HepG2 (cell line): ENCODE measurements around the gene SOX8. TPM values are rescaled to one million over a fixed set of nuclear protein-coding genes. Genes with fewer than 3 reads are reported as not detected.

Experiments used
- CBFB ChIP-seq: sonication (generic); formaldehyde crosslinking; IDR thresholded peaks from 2 replicates; pipeline ENCODE4 v1.4.0; 2020; ENCODE audit warnings: missing genetic modification reagents
- DNMT3B ChIP-seq: conservative IDR thresholded peaks from 2 replicates; pipeline ENCODE4 v1.6.1; 2016; ENCODE audit warnings: missing biosample characterization, control low read depth
- ELF4 ChIP-seq: sonication (generic); formaldehyde crosslinking; IDR thresholded peaks from 2 replicates; pipeline ENCODE4 v1.5.0; 2020; ENCODE audit warnings: missing genetic modification reagents, mild to moderate bottlenecking, moderate library complexity, borderline replicate concordance
- GABPA ChIP-seq, 2 experiments: IDR thresholded peaks; 2 replicates each; pipeline ENCODE4 v1.6.1; 2011 to 2016; ENCODE audit warnings: low read depth in 2 of 2, low read length in 1 of 2, missing biosample characterization in 1 of 2, missing genetic modification characterization in 1 of 2
- HNRNPUL1 ChIP-seq: fragments of 200-400 bp; formaldehyde crosslinking; IDR thresholded peaks from 2 replicates; pipeline ENCODE4 v1.6.1; 2017; ENCODE audit warnings: low read depth, mild to moderate bottlenecking, low read length, moderate library complexity
- MEIS1 ChIP-seq: sonication (generic); formaldehyde crosslinking; IDR thresholded peaks from 2 replicates; pipeline ENCODE4 v1.9.0; 2021; ENCODE audit warnings: mild to moderate bottlenecking, missing genetic modification reagents, moderate library complexity, borderline replicate concordance
- NBN ChIP-seq: fragments of 450-650 bp; conservative IDR thresholded peaks from 2 replicates; pipeline ENCODE4 v1.6.1; 2017
- PAX8 ChIP-seq: sonication (generic); formaldehyde crosslinking; IDR thresholded peaks from 2 replicates; pipeline ENCODE4 v1.8.0; 2022; ENCODE audit warnings: mild to moderate bottlenecking, missing genetic modification reagents, borderline replicate concordance
- POGZ ChIP-seq: sonication (generic); formaldehyde crosslinking; IDR thresholded peaks from 2 replicates; pipeline ENCODE4 v1.4.0; 2020; ENCODE audit warnings: mild to moderate bottlenecking, missing genetic modification reagents
- RAD21 ChIP-seq: fragments of 450-650 bp; formaldehyde crosslinking; IDR thresholded peaks from 2 replicates; pipeline ENCODE4 v1.5.0; 2020; ENCODE audit warnings: mild to moderate bottlenecking
- SIX1 ChIP-seq: sonication (generic); formaldehyde crosslinking; IDR thresholded peaks from 2 replicates; pipeline ENCODE4 v1.4.0; 2020; ENCODE audit warnings: missing genetic modification reagents, borderline replicate concordance
- SPEN ChIP-seq: sonication (generic); formaldehyde crosslinking; IDR thresholded peaks from 2 replicates; pipeline ENCODE4 v1.5.1; 2020; ENCODE audit warnings: low read depth, mild to moderate bottlenecking, missing genetic modification reagents
- TBX2 ChIP-seq: sonication (generic); formaldehyde crosslinking; IDR thresholded peaks from 2 replicates; pipeline ENCODE4 v1.5.0; 2020; ENCODE audit warnings: missing genetic modification reagents, mild to moderate bottlenecking, borderline replicate concordance
- TP53 ChIP-seq: sonication (generic); formaldehyde crosslinking; conservative IDR thresholded peaks from 2 replicates; pipeline ENCODE4 v1.4.0; 2020; ENCODE audit warnings: missing genetic modification reagents
- ZFP82 ChIP-seq: sonication (generic); formaldehyde crosslinking; IDR thresholded peaks from 2 replicates; pipeline ENCODE4 v1.5.1; 2020; ENCODE audit warnings: mild to moderate bottlenecking, missing genetic modification reagents, borderline replicate concordance
- ZMAT3 ChIP-seq: sonication (generic); formaldehyde crosslinking; conservative IDR thresholded peaks from 2 replicates; pipeline ENCODE4 v1.7.0; 2021; ENCODE audit warnings: missing genetic modification reagents
- polyA plus RNA-seq, 8 experiments: library from polyadenylated mRNA; depleted of rRNA in 3 of 8; stranded (reverse) in 7 of 8; unstranded in 1 of 8; fragments of >200 nt; fragmentation: Illumina TruSeq in 4 of 8; extraction: Trizol in 4 of 8; gene quantifications; 2 replicates each; pipeline versions ENCODE4 v1.2.1 to v1.2.3, GENCODE V29; 2011 to 2016; ENCODE audit warnings: low read depth in 4 of 8, missing spikeins in 1 of 8, mixed read lengths in 1 of 8; ENCODE audit not compliant: insufficient read depth in 1 of 8
- total RNA-seq, 5 experiments: library from RNA; depleted of rRNA; stranded (reverse); fragments of >200 nt; fragmentation: Illumina TruSeq; extraction: Trizol; gene quantifications; 2 replicates each; pipeline ENCODE4 v1.2.3, GENCODE V29; 2016; ENCODE audit warnings: low read depth in 1 of 5
- TF ChIP-seq, protein P1 (sequence below): sonication (generic); formaldehyde crosslinking; IDR thresholded peaks from 2 replicates; pipeline ENCODE4 v1.5.1; 2020; ENCODE audit warnings: missing genetic modification reagents, mild to moderate bottlenecking, borderline replicate concordance
- TF ChIP-seq, protein P2 (sequence below): sonication (generic); formaldehyde crosslinking; IDR thresholded peaks from 2 replicates; pipeline ENCODE4 v1.4.0; 2020; ENCODE audit warnings: mild to moderate bottlenecking, low read depth, missing genetic modification reagents
- TF ChIP-seq, protein P3 (sequence below): sonication (generic); formaldehyde crosslinking; IDR thresholded peaks from 2 replicates; pipeline ENCODE4 v1.5.0; 2020; ENCODE audit warnings: missing genetic modification reagents, mild to moderate bottlenecking, borderline replicate concordance
- TF ChIP-seq, protein P4 (sequence below): sonication (generic); formaldehyde crosslinking; IDR thresholded peaks from 2 replicates; pipeline ENCODE4 v1.8.0; 2023; ENCODE audit warnings: mild to moderate bottlenecking, missing genetic modification reagents

SOX8 gene
- total and polyA plus RNA-seq, 2 of the 13 experiments (the other 11 are each of a cell fraction or from before 2014, with no cell fraction given): 0.20 to 0.28 TPM

DNA sequence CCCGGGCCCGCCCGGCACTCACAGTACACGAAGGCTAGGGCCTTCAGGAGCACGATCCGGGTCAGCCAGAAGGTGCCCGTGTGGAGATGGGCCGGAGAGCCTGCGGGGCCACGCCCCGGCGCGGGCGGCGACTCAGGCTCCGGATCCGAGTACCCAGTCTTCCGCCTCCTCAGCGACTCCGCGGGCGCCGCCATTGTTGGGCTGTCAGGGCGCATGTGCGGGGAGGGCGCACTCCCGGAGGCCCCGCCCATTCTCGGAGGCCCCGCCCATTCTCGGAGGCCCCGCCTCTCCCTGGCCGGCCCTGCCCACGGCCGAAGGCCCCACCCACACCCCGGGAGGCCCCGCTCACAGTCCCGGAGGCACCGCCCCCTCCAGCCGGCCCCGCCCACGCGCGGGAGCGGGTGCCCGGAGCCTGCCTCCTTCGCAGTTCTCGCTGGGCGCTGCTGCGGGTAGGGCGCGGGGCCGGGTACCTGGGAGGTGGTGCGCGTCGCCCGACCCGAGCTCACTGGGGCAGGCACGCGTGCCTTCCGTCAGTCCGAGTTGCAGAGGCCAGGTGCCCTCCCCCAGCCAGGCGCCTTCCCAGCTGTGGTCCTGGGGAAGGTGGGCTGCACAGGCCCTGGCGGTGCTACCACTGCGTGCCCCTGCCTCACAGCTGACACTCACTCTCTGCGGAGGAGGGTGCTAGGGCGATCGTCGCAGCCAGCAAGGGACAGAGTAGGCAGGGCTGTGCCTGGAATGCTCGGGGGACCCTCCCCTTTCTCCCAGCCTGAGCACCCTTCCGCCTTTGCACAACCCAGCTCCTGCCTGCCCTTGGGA is 10.6 kb upstream of the SOX8 start, which contains the start of gene LMF1 (continued):
- TF ChIP-seq ZMAT3 (CRISPR knock-in tag) (peak; percentile 91), ZFP82 (CRISPR knock-in tag) (no peak), SPEN (CRISPR knock-in tag) (peak; percentile 81), RAD21 (peak; percentile 19; the same call in 1 of the 2 replicates), GABPA (IDR thresholded peaks at IDR 0.05; ENCODE audit: low read depth, low read length) (peak; percentile 28; the same call in 1 of the 2 replicates), GABPA (CRISPR knock-in tag; IDR thresholded peaks at IDR 0.05; ENCODE audit: low read depth) (peak; percentile 52; the same call in 1 of the 2 replicates), TP53 (no peak), DNMT3B (peak; percentile 86; the same call in 1 of the 2 replicates), ELF4 (CRISPR knock-in tag) (peak; percentile 60; the same call in 1 of the 2 replicates), MEIS1 (CRISPR knock-in tag) (peak; percentile 79; the same call in 1 of the 2 replicates), CBFB (CRISPR knock-in tag) (peak; percentile 39; the same call in 1 of the 2 replicates), HNRNPUL1 (no peak), NBN (no peak), PAX8 (CRISPR knock-in tag) (peak; percentile 88), TBX2 (peak; percentile 81; the same call in 1 of the 2 replicates), SIX1 (no peak), POGZ (CRISPR knock-in tag) (peak; percentile 27; the same call in 1 of the 2 replicates)
- TF ChIP-seq, protein P1, sequence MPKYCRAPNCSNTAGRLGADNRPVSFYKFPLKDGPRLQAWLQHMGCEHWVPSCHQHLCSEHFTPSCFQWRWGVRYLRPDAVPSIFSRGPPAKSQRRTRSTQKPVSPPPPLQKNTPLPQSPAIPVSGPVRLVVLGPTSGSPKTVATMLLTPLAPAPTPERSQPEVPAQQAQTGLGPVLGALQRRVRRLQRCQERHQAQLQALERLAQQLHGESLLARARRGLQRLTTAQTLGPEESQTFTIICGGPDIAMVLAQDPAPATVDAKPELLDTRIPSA (CRISPR knock-in tag): 0 out of 2 replicates have a peak, but pooled peaks have one; percentile 62
- TF ChIP-seq, protein P2, sequence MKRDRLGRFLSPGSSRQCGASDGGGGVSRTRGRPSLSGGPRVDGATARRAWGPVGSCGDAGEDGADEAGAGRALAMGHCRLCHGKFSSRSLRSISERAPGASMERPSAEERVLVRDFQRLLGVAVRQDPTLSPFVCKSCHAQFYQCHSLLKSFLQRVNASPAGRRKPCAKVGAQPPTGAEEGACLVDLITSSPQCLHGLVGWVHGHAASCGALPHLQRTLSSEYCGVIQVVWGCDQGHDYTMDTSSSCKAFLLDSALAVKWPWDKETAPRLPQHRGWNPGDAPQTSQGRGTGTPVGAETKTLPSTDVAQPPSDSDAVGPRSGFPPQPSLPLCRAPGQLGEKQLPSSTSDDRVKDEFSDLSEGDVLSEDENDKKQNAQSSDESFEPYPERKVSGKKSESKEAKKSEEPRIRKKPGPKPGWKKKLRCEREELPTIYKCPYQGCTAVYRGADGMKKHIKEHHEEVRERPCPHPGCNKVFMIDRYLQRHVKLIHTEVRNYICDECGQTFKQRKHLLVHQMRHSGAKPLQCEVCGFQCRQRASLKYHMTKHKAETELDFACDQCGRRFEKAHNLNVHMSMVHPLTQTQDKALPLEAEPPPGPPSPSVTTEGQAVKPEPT (CRISPR knock-in tag): 0 out of 2 replicates have a peak, but pooled peaks have one; percentile 84
- TF ChIP-seq, protein P3, sequence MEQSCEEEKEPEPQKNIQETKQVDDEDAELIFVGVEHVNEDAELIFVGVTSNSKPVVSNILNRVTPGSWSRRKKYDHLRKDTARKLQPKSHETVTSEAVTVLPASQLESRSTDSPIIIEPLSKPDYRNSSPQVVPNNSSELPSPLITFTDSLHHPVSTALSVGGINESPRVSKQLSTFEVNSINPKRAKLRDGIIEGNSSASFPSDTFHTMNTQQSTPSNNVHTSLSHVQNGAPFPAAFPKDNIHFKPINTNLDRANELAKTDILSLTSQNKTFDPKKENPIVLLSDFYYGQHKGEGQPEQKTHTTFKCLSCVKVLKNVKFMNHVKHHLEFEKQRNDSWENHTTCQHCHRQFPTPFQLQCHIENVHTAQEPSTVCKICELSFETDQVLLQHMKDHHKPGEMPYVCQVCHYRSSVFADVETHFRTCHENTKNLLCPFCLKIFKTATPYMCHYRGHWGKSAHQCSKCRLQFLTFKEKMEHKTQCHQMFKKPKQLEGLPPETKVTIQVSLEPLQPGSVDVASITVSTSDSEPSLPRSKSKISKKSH (CRISPR knock-in tag): peak; percentile 39; the same call in 1 of the 2 replicates
- TF ChIP-seq, protein P4, sequence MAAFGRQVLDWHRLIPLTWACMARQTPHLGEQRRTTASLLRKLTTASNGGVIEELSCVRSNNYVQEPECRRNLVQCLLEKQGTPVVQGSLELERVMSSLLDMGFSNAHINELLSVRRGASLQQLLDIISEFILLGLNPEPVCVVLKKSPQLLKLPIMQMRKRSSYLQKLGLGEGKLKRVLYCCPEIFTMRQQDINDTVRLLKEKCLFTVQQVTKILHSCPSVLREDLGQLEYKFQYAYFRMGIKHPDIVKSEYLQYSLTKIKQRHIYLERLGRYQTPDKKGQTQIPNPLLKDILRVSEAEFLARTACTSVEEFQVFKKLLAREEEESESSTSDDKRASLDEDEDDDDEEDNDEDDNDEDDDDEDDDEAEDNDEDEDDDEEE (CRISPR knock-in tag): no peak; the same call in 1 of the 2 replicates
